Hematopoietic multipotent progenitor cell treated with erythropoietin and hydrocortisone succinate and interleukin-3 and kit ligand, for 17 days (in vitro differentiated cells): Measurements from ENCODE around the gene AFG1L.
A peak's percentile ranks its signal among the peaks of the same experiment; 100 is the strongest.
"Not testable (repeated sequence)": the region's sequence is repeated elsewhere in the genome, so short reads cannot be mapped to it uniquely, and the experiment has no call there.

Source experiments
- DNase-seq: peaks from one replicate; pipeline ENCODE4 v3.0.0-alpha.2; 2015; ENCODE audit warnings: low spot score

AFG1L gene

GRCh38 chr6:108294727-108295625, at the start of gene AFG1L:
Gene AFG1L (plus strand): TSS chr6:108295054. CDS start chr6:108295080, 26 bp downstream.
- DNase-seq: peak; percentile 88

- not testable (repeated sequence) for DNase-seq
These were observed 49.8 kb upstream of the AFG1L start for GRCh38 chr6:108245095-108245494.

- no peak for DNase-seq
These were observed 46.8 kb upstream of the AFG1L start for GRCh38 chr6:108247965-108248536.

- peak; percentile 40 for DNase-seq
These were observed 44.5 kb upstream of the AFG1L start for GRCh38 chr6:108250240-108250866.

DNA sequence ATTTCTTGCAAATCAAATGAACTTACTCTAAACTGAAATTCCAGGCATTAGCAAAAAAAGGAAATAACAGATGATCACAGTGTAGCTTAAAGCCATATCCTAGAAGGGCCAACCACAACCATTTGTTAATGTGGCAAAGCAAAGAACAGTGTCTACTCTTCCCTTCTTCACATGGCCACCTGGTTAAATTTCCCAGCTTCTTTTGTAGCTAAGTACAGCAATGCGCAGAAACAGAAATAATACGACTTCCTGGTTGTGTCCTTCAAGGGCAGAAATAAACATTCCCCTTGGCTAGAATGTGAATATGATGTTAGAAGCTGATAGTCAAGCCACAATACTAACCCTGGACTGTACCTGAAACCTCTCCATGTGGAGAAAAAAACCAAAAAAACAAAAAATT, 43.6 kb upstream of the AFG1L start:
- no peak for DNase-seq

DNA sequence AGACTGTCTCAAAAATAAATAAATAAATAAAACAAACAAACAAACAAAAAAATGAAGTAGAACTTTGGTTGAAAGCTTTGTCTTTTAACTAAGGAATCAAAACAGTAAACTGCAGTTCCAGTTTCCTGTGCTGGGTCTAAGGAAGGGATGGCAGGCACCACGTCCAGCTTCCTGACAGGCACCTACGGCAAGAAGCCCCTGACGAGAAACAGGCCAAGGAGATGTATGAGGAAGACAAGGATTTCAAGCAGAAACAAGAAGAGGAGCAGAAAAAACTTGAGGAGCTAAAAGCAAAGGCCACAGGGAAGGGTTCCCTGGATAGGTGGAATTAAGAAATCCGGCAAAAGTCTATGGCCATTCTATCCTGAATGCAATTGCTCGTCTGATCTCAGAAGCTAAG, 42.8 kb upstream of the AFG1L start:
- DNase-seq: no peak

GRCh38 chr6:108253241-108253640, 41.6 kb upstream of the AFG1L start:
- DNase-seq: no peak

GRCh38 chr6:108254433-108255410, 40.1 kb upstream of the AFG1L start:
- no peak for DNase-seq

GRCh38 chr6:108260126-108260808, 34.6 kb upstream of the AFG1L start:
- peak; percentile 89 for DNase-seq

- peak; percentile 93 for DNase-seq
These were observed 33.9 kb upstream of the AFG1L start, which contains the start of gene SNX3 for GRCh38 chr6:108260809-108261569. Gene SNX3 (minus strand): TSS chr6:108261040. CDS start chr6:108260921, 119 bp downstream.

GRCh38 chr6:108263371-108263770, 31.5 kb upstream of the AFG1L start:
- DNase-seq: no peak

GRCh38 chr6:108268845-108269244, 26.0 kb upstream of the AFG1L start:
- DNase-seq: no peak

- not testable (repeated sequence) for DNase-seq
These were observed 24.9 kb upstream of the AFG1L start for GRCh38 chr6:108269955-108270354.

GRCh38 chr6:108274546-108274945, 20.3 kb upstream of the AFG1L start:
- DNase-seq: no peak

- no peak for DNase-seq
These were observed 18.9 kb upstream of the AFG1L start for GRCh38 chr6:108275976-108276375.

DNA sequence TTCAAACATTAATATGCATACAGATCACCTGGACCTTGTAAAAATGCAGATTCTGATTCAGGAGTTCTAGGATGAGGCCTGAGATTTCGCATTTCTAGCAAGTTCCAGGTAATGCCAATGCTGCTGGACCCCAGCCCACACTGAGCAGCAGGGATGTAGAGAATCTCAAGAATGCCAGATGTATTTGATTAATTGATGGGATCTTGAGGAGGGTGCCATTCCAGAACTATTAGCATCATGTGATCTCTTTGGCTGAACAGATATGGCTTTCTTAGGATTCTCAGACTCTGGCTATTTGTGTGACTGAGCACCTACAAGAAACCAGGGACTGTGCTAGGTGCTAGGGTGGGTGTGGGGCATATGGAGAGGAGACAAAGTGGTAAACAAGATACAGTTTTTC, 17.6 kb upstream of the AFG1L start:
- no peak for DNase-seq

- no peak for DNase-seq
These were observed 17.0 kb upstream of the AFG1L start for GRCh38 chr6:108277831-108278230.

DNA sequence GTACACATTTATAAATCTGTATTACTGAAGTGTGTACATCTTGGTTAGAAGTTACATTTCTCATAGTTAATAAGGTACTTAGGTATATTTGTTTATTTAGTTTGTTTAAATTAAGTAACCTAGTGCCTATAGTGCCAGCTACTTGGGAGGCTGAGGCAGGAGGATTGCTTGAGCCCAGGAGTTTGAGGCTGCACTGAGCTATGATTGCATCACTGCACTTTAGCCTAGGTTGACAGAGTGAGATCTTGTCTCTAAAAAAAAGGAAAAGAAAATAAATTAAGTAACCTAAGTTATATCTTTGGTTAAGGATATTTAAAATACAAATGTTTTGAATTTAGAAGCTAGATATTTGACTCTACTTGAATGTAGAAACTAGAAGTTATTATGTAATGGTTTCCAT, 9.5 kb upstream of the AFG1L start:
- no peak for DNase-seq

DNA sequence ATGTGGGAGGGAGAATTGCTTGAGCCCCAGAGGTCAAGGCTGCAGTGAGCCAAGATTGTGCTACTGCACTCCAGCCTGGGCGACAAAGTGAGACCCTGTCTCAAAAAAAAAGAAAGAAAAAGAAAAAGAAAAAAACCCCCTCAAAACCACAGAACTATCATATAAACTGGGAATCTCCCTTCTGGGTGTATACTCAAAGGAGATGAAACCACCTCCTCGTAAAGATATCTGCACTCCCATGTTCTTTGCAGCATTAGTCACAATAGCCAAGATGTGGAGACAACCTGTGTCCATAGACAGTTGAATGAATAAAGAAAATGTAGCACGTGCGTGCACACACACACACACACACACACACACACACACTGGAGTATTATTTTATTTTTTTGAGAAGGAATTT, 8.5 kb upstream of the AFG1L start:
- no peak for DNase-seq

GRCh38 chr6:108287373-108287772, 7.5 kb upstream of the AFG1L start:
- DNase-seq: no peak
